ENCODE results near the gene CDHR3.

GRCh38 chr7:105990141-105990540 is 27.1 kb downstream of the CDHR3 start:
- TF ChIP-seq CTCF (IDR thresholded peaks at IDR 0.05) = no peak
- no peak for TF ChIP-seq EZH2 (IDR thresholded peaks at IDR 0.05)
- TF ChIP-seq EZH2phosphoT487 (IDR thresholded peaks at IDR 0.05) = no peak

All from neural progenitor cell (in vitro differentiated cells).